ENCODE data around the gene ERVK3-1. TPM values are rescaled to one million over a fixed set of nuclear protein-coding genes. Genes with fewer than 3 reads are reported as not detected.
A peak's percentile ranks its signal among the peaks of the same experiment; 100 is the strongest.

ERVK3-1 gene
- total and polyA plus RNA-seq, 2 of the 8 experiments (the other 6 are each of a cell fraction or from before 2014, with no cell fraction given), result 29.9 to 31.5 TPM

GRCh38 chr19:58278541-58279041, 26.6 kb upstream of the ERVK3-1 start, which contains the start of gene ZNF8 (continued):
- no peak for TF ChIP-seq CBX5 (IDR thresholded peaks at IDR 0.05; ENCODE audit: low read depth, low read length)
- 0 out of 2 replicates have a peak, but pooled peaks have one; percentile 11 for TF ChIP-seq E2F6 (IDR thresholded peaks at IDR 0.05)
- peak; percentile 36; the same call in 1 of the 2 replicates for TF ChIP-seq SP4 (IDR thresholded peaks at IDR 0.05; ENCODE audit: low read length)
- no peak for TF ChIP-seq HDAC2 (IDR thresholded peaks at IDR 0.05; ENCODE audit: borderline replicate concordance in 1 of 2, low read depth in 2 of 2, low read length in 2 of 2)
- TF ChIP-seq CBX8 (IDR thresholded peaks at IDR 0.05; ENCODE audit: borderline replicate concordance, low read depth, low read length), result no peak
- TF ChIP-seq BACH1 (IDR thresholded peaks at IDR 0.05; ENCODE audit: low read length), result peak; percentile 56; the same call in 1 of the 2 replicates
- TF ChIP-seq ASH2L (IDR thresholded peaks at IDR 0.05; ENCODE audit: low read length), result peak; percentile 49
- no peak for TF ChIP-seq RNF2 (IDR thresholded peaks at IDR 0.05; ENCODE audit: borderline replicate concordance, low read depth, low read length, missing control alignments, poor library complexity, severe bottlenecking)
- TF ChIP-seq EZH2 (IDR thresholded peaks at IDR 0.05; ENCODE audit: low read depth, low read length, severe bottlenecking), result no peak
- no peak for TF ChIP-seq SRF (IDR thresholded peaks at IDR 0.05; ENCODE audit: low read depth, low read length)
- TF ChIP-seq BRCA1 (IDR thresholded peaks at IDR 0.05; ENCODE audit: low read depth, low read length), result no peak
- TF ChIP-seq NRF1 (IDR thresholded peaks at IDR 0.05; ENCODE audit: low read depth, low read length), result peak; percentile 41; the same call in 1 of the 2 replicates
- no peak for TF ChIP-seq NANOG (IDR thresholded peaks at IDR 0.05; ENCODE audit: insufficient read depth, low read depth, low read length, poor library complexity, severe bottlenecking)
- TF ChIP-seq SP2 (IDR thresholded peaks at IDR 0.05; ENCODE audit: low read length), result peak; percentile 39; the same call in 1 of the 2 replicates
- TF ChIP-seq SUZ12 (IDR thresholded peaks at IDR 0.05; ENCODE audit: low read length), result no peak
- peak; percentile 94 for TF ChIP-seq TAF1 (IDR thresholded peaks at IDR 0.05; ENCODE audit: low read depth, low read length)
- no peak for TF ChIP-seq ATF3 (IDR thresholded peaks at IDR 0.05; ENCODE audit: insufficient read depth, low read depth, low read length)
- no peak for TF ChIP-seq MAFK (IDR thresholded peaks at IDR 0.05; ENCODE audit: low read depth, low read length)
- no peak for TF ChIP-seq CEBPB (IDR thresholded peaks at IDR 0.05; ENCODE audit: low read depth, low read length)
- TF ChIP-seq JUND (IDR thresholded peaks at IDR 0.05; ENCODE audit: low read length), result 0 out of 2 replicates have a peak, but pooled peaks have one; percentile 23
- TF ChIP-seq SAP30 (IDR thresholded peaks at IDR 0.05; ENCODE audit: insufficient read depth, insufficient replicate concordance, low read length), result peak; percentile 16
- TF ChIP-seq PHF8 (conservative IDR thresholded peaks at IDR 0.05; ENCODE audit: low read depth, low read length), result peak; percentile 29; the same call in 1 of the 2 replicates
- TF ChIP-seq FOSL1 (IDR thresholded peaks at IDR 0.05; ENCODE audit: insufficient read depth, low read depth, low read length), result no peak
- TF ChIP-seq YY1 (IDR thresholded peaks at IDR 0.05; ENCODE audit: low read depth, low read length), result peak; percentile 97
